Stimulated activated CD8-positive, alpha-beta memory T cell treated with anti-CD3 and anti-CD28 coated beads, Interleukin-12 subunit alpha, Interleukin-12 subunit beta, amount 100 ng/mL, for 1 hour (primary cell): ENCODE data around the gene FXYD6.

ENCODE experiments used
- DNase-seq: peaks from one replicate; pipeline ENCODE4 v3.0.0-alpha.2; 2020; ENCODE audit warnings: low read depth

The FXYD6 gene

GRCh38 chr11:117884994-117885393, 8.5 kb upstream of the FXYD6 start:
- no peak for DNase-seq

GRCh38 chr11:117883063-117883462, 6.6 kb upstream of the FXYD6 start:
- DNase-seq: no peak

GRCh38 chr11:117882311-117882905, 6.0 kb upstream of the FXYD6 start:
- DNase-seq: no peak

DNA sequence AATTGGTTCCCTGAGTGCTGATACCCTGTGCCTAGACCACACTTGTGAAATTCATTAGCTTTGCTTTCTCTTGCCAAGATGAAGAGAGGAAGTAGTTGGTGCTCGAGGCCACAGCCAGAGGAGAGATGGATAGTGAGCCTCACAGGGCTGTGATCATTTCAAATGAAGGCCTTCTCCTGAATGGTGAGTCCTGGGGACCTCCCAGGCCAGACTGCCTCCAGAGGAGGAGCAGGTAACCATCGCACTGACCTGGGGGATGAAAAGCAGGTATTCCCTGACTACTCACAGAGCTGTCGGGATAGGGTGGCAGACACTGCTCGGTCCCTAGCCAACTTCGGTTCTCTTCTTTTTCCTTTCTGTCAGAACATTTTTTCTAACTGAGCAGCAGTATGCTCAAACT, 4.8 kb upstream of the FXYD6 start:
- no peak for DNase-seq

DNA sequence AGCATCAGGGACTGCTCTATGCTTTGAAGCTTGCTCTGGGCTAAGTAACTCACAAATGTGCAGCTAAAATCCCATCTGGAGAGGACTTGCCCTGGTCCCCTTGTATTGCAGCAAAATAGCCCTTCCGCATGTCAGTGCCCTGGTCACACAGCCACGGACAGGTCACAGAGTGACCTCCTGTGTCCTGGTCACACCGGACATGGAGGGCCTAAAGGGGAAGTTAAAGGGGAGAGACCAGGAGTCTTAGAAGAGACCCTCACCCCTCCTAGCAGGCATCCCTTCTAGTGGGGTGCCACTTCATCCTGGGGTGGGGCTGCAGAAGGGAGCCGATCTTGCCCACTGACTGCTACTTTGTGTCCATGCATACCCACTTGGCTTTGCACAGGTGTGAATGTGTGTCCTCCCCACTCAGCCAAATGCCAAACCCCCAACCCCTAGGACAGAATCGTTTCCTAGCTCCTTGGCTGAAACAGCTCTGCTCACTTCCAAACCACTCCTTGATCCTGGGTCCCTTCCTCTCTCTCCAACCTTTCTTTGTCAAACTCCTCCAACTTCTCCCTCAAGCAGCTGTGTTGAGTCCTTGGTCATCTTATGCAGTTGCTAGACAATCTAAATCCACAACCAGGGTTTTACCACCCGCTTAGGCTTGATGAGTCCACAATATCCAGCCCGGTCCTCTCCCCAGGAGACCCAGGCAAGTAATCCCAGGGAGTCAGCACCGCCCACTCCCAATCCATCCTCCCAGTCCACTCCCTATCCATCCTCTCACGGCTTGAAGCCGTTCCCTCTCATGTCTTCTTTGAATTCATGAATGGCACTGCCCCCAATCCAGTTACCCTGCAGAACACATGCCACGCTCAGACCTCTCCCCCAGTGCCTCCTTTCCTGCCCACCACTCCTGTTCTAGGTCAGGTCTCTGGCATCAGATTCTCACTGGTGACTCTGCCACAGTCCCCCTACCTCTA, 3.3 kb upstream of the FXYD6 start:
- no peak for DNase-seq

DNA sequence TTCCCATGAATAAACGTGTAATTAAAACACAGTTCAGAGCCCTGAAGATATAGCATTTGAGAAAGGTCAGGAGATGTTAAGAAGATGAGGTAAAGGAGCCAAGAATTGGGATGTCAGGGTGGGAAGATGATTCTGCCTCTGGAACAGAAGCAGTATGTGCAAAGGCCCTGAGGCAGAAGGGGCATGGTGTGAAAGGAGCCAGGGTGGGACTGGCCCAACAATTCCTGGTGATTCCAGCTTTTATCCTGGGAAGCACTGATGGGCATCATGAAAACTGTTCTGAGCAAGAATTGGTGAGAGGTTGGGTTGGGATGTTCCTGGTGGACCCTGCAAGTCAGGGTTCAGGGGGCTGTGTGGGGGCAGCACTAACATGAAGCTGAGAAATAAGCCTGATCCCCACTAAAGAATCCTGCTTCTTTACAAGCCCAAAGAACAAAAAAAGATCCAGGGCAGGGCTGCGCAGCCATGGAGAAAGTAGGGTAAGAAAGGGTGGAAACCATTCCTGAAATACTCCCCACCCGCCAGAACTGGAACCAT, 2.5 kb upstream of the FXYD6 start:
- DNase-seq: no peak

GRCh38 chr11:117878314-117878938, 2.0 kb upstream of the FXYD6 start:
- DNase-seq: no peak

DNA sequence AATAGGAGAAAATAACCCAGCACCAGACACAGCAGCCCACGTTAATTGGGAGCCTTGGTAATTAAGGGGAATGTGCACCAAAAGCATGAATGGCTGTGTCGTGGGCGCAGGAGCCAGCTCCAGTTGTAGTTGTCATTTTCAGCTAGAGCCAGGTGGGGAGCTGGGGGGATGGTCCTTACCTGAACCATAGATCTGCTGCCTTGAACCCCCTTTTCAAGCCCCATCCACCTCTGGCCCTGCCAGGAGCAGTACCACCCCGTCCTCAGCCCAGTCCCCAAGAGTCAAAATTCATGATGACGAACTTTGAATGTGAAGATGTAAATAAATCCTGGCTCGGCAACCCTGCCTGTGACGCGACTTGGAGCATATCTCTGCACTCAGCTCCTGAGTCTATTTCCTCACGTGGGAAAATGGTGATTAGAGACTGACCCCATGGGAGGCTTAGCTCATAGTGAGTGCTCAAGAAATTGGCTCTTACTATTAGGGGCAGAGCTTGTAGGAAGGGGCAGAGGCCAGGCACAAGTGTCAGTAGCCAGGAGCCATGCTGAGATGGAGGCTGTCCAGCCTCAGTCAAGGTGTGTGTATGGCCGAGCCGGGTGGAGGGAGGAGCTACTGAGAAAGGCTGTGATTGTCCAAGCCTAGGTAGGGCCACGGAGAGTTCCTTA, 794 bp upstream of the FXYD6 start:
- DNase-seq: no peak

GRCh38 chr11:117876059-117876340, 458 bp downstream of the FXYD6 start:
- DNase-seq: no peak

DNA sequence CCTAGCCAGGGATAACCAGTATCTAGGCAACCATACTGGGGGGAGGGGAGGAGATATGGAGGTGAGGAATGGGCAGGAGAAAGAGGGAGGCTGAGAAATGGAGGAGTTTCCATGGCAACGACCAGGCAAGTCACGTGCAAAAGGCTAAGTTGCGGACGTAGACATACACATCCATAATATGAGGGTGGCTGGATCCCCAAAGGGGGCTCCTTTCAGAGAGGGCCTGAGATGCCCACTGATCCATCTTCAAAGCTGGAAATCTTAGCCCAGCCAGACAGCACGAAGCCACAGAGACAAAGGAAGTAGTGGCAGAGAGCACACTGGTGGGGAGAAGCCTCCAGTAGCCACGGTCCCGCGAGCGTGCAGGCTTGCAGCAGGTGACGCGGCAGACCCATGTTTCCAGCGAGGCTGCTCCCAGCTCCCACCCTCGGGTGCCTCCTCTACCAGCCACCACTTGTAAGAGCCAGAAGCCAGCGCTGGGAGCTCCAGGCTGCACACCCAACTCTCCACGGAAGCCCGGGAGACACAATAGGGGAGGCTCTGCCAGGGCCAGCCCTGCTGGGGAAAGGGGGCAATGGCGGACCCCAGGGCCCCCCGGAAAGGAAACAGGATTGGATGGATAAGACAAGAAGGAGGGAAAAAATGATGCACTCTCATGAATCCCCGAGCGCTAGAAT, 938 bp downstream of the FXYD6 start:
- DNase-seq: no peak

DNA sequence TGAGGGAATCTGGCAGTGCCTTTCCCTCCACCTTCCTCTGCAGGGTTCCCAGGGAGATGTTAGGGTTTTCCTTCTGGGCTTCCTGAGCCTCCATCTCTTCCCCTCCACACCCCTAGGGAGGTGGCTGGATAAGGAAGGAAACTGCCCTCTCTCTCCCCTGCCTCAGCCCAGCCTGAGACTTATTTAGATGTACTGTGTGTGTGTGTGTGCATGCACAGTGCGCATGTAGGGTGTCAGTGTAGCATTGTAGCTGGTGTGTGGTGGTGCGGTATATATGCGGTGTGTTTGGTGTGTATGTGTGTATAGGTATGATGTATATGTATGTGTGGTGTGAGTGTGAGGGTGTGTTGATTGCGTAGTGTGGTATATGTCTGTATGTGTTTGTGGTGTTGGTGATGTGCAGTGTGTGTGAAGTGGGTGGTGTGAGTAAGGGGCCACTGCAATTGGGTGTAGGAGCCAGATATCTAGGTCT, 1.5 kb downstream of the FXYD6 start:
- DNase-seq: no peak

DNA sequence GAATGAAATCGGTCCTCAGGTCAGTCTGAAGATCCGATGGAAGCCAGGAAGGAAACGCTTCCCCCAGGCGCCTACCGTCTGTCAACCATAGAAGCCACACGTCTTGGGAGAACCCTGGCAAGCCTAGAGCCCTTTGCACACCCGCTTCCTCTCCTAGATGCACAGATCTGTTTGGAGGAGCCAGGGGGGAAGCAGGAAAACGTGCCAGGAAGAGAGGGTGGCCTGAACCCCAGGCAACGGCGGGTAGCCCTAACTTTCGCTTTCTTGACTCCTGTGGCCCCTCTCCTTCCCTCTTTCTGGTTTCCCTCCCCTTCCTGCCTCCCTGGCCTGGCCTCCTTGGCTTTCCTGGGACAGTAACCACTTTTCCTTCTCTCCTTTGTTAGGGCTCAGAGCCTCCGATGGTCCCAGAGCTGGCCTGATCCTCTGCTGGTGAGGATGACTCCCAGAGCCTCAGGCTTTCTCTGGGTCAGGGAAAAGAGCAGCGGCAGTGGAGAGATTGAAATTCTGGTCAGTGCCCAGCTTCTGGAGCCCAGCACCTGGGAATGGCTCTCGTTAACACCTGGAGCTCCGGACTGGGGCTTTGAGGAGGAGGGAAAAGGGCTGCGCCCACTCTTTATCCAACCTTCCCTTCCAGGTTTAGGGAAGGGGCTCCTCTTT, 2.1 kb downstream of the FXYD6 start:
- DNase-seq: no peak

GRCh38 chr11:117873828-117874125, 2.7 kb downstream of the FXYD6 start:
- DNase-seq: no peak

- DNase-seq: no peak
Observed at GRCh38 chr11:117872975-117873827, 3.3 kb downstream of the FXYD6 start.

DNA sequence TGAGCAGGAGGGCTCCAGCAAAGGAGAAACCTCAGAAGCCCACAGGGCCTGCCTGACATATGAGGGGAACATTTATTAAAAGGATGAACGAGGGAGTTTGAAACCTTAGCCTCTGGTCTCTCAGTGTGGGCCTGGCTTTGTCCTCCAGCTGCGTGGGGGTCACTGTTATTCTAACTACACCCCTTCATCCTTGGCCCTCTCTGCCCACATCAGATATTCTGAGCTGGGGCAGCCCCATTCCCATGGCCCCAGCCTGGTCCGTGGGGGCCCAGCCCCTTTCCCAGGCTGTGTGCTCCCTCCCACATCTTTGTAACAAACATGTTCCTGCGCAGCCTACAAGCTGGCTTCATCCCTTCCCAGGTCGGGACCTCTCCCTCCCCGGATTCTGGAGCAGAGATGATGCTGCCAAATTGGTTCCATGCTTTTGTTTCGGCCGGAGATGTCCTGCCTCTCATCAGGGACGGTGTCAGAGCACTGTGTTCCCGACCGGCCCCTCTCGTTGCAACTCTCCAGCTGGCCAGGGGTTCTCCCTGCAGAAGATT, 4.0 kb downstream of the FXYD6 start:
- DNase-seq: no peak

DNA sequence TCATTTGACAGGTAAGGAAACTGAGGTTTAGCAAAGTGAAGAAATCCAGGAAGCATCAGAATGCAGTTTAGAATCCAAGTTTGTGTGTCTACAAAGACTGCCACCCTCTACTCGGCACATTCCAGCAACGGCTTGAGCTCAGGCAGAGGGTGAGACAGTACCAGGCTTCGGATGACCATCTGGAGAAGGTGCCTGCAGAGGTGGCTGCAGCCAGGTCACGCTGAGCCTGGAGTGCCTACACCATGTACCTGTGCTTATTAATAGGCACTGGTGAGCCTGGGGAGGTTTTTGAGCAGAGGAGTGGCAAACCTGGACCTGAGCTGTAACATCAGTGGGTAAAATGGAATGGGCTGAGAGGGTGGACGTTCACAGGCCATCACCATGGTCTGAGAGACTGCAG, 4.7 kb downstream of the FXYD6 start:
- DNase-seq: no peak

DNA sequence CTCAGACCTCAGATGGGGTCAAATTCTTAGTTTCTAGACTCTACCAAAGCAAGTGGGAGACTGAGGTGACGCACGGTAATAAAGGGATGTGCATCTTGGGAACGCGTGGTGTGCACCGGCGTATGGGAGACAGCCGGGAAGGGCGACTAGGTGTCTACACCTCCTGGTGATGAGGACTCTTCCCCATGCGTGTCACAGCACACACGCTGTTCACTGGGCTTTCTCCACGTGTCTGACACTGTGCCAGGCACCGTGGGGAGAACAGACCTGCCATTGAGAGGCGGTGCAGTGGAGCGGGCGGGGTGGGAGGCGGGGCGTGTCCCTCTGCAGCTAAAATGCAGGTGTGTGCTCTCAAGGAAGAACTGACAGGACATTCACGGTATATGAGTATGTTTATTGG, 5.3 kb downstream of the FXYD6 start:
- DNase-seq: no peak

DNA sequence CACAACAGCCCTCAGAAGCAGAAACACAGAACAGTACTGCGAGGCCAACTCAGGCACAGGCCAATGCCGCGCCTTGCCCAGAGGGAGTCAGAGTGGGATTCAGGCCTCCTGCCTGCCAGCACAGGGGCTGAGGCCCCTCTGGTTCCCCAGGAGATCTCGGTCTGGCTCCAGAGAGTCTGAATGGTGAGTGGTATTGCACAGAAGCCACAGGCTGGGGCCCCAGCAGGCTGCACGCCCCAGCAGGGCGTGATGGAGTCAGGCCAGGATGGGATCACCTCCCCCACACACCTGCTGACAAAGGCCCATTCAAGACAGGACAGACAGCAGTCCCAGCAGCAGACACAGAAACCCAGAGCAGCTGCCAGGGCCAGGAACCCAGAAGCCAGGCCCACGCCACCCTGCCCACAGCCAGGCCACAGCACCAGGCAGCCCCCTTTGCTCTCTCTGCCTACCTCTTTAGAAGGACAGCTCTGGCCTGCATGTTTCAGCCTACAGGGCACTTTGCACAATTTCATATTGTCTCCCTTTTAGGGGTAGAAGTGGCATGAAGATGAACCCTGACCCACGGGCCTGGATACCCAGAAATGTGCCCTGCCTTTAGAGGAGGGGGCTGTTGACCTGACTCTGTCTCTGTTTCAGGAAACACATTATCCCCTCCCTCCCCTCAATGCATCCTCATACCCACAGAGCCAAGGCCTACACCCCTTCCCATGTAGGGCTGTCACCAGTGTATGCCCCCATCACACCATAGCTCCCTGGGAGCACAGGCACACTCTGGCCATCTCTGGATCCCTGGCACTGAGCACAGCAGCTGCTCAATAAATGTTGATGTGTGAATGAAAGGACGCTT, 6.1 kb downstream of the FXYD6 start:
- no peak for DNase-seq

- DNase-seq: no peak
Observed at GRCh38 chr11:117869604-117870003, 6.9 kb downstream of the FXYD6 start.
